ENCODE results near the gene AKAP13. TPM values are rescaled to one million over a fixed set of nuclear protein-coding genes. Genes with fewer than 3 reads are reported as not detected.

AKAP13 gene
- total and polyA plus RNA-seq, 2 of the 13 experiments (the other 11 are each of a cell fraction or from before 2014, with no cell fraction given), result 6.7 to 27.1 TPM

GRCh38 chr15:85445361-85445760, 65.0 kb downstream of the AKAP13 start:
- POLR2A ChIA-PET, result no interaction called here
- BruUV-seq (replicated peaks), result no TSS peak
- in situ Hi-C loops (cut with HindIII; ENCODE audit: extremely low pct_ligation_motif_present, low pct_unique_long_range_greater_than_20kb), result no loop called here

GRCh38 chr15:85451099-85451700, 70.8 kb downstream of the AKAP13 start:
- no peak overlapping the region for H3K27ac ChIP-seq (ENCODE audit: extremely low read length, insufficient read depth, low read length)
- H3K36me3 ChIP-seq (replicated peaks in 1 of 2; ENCODE audit: control insufficient read depth in 1 of 2, insufficient read depth in 2 of 2, low read length in 2 of 2), result no peaks in the 10 kb centered on the region
- no TSS peak for BruUV-seq (replicated peaks)
- no peaks in the 10 kb centered on the region for H3K27me3 ChIP-seq (ENCODE audit: control insufficient read depth in 1 of 2, insufficient read depth in 2 of 2, low read length in 2 of 2)
- peaks cover 11% of the 10 kb centered on the region for H3K4me1 ChIP-seq (ENCODE audit: insufficient read depth, low read length)
- peaks cover 48% of the 10 kb centered on the region for H3K79me2 ChIP-seq (ENCODE audit: insufficient read depth, low read length)
- 97% methylated on average over 3 of the region's 3 CpGs for WGBS (ENCODE audit: low lambda C conversion rate)
- intact Hi-C loops (cut with micrococcal nuclease; ENCODE audit: unreplicated experiment), result no loop called here
- no peaks in the 10 kb centered on the region; the same call in 1 of the 2 replicates for H4K20me1 ChIP-seq (ENCODE audit: insufficient read depth, low read length)
- H3K4me3 ChIP-seq (replicated peaks in 1 of 3; ENCODE audit: insufficient read depth in 1 of 3, low read depth in 2 of 3, low read length in 3 of 3), result no peak overlapping the region
- no peak overlapping the region for H3K9ac ChIP-seq (ENCODE audit: insufficient read depth, low read depth, low read length)
- H2AFZ ChIP-seq (ENCODE audit: low read length), result no peak overlapping the region
- in situ Hi-C loops (cut with HindIII; ENCODE audit: extremely low pct_ligation_motif_present, low pct_unique_long_range_greater_than_20kb), result no loop called here
- H3K4me2 ChIP-seq (ENCODE audit: low read depth, low read length), result no peak overlapping the region
- ChIA-PET CTCF (ENCODE audit: low intra/inter-chr PET ratio, low total read pairs) (no interaction called here), POLR2A (no interaction called here)
- peaks cover 22% of the 10 kb centered on the region for H3K9me3 ChIP-seq (ENCODE audit: low read length)
- FAIRE-seq (no peak), DNase-seq (ENCODE audit: low spot score) (no peak), ATAC-seq (no peak)
- no peak for TF ChIP-seq FOXO1 (CRISPR knock-in tag; IDR thresholded peaks at IDR 0.05)
- no peak for TF ChIP-seq ZBTB3 (CRISPR knock-in tag; IDR thresholded peaks at IDR 0.05; ENCODE audit: borderline replicate concordance, low read depth)
- TF ChIP-seq ETS1 (CRISPR knock-in tag; IDR thresholded peaks at IDR 0.05), result no peak
- no peak for TF ChIP-seq ZBTB10 (CRISPR knock-in tag; IDR thresholded peaks at IDR 0.05; ENCODE audit: borderline replicate concordance)
- no peak for TF ChIP-seq ZNF550 (CRISPR knock-in tag; IDR thresholded peaks at IDR 0.05; ENCODE audit: borderline replicate concordance)
- no peak for TF ChIP-seq AHDC1 (CRISPR knock-in tag; IDR thresholded peaks at IDR 0.05; ENCODE audit: borderline replicate concordance)

More at GRCh38 chr15:85445361-85445760, 65.0 kb downstream of the AKAP13 start:
- CTCF ChIA-PET (ENCODE audit: low intra/inter-chr PET ratio, low total read pairs), result no interaction called here
- H3K9me3 ChIP-seq (ENCODE audit: low read length), result peaks cover 10% of the 10 kb centered on the region
- ATAC-seq, result no peak
- no peak overlapping the region for H2AFZ ChIP-seq (ENCODE audit: low read length)
- no peaks in the 10 kb centered on the region for H3K36me3 ChIP-seq (replicated peaks in 1 of 2; ENCODE audit: control insufficient read depth in 1 of 2, insufficient read depth in 2 of 2, low read length in 2 of 2)
- no peak overlapping the region for H3K4me3 ChIP-seq (replicated peaks in 1 of 3; ENCODE audit: insufficient read depth in 1 of 3, low read depth in 2 of 3, low read length in 3 of 3)
- H3K9ac ChIP-seq (ENCODE audit: insufficient read depth, low read depth, low read length), result no peak overlapping the region
- no peak overlapping the region for H3K4me2 ChIP-seq (ENCODE audit: low read depth, low read length)
- H3K27me3 ChIP-seq (ENCODE audit: control insufficient read depth in 1 of 2, insufficient read depth in 2 of 2, low read length in 2 of 2), result no peaks in the 10 kb centered on the region
- intact Hi-C loops (cut with micrococcal nuclease; ENCODE audit: unreplicated experiment), result no loop called here
- H3K4me1 ChIP-seq (ENCODE audit: insufficient read depth, low read length), result peaks cover 20% of the 10 kb centered on the region
- DNase-seq (ENCODE audit: low spot score), result no peak
- no peak for FAIRE-seq
- peaks cover 61% of the 10 kb centered on the region for H3K79me2 ChIP-seq (ENCODE audit: insufficient read depth, low read length)
- TF ChIP-seq MXD4 (CRISPR knock-in tag; IDR thresholded peaks at IDR 0.05), result no peak
- no peak for TF ChIP-seq RBM39 (IDR thresholded peaks at IDR 0.05; ENCODE audit: low read depth, low read length, poor library complexity, severe bottlenecking)
- no peak for TF ChIP-seq ZNF747 (CRISPR knock-in tag; IDR thresholded peaks at IDR 0.05; ENCODE audit: borderline replicate concordance)
- H4K20me1 ChIP-seq (ENCODE audit: insufficient read depth, low read length), result 0 out of 2 replicates have a peak, but pooled peaks cover 4% of the 10 kb centered on the region
- H3K27ac ChIP-seq (ENCODE audit: extremely low read length, insufficient read depth, low read length), result no peak overlapping the region
- 95% methylated on average over 1 of the region's 1 CpG for WGBS (ENCODE audit: low lambda C conversion rate)
